Measurements from ENCODE around the gene RPL15. TPM values are rescaled to one million over a fixed set of nuclear protein-coding genes. Genes with fewer than 3 reads are reported as not detected.

Gene RPL15
- total RNA-seq, 6 donors from 2014 or later: 326 to 1,968 (median 1,284) TPM

DNA sequence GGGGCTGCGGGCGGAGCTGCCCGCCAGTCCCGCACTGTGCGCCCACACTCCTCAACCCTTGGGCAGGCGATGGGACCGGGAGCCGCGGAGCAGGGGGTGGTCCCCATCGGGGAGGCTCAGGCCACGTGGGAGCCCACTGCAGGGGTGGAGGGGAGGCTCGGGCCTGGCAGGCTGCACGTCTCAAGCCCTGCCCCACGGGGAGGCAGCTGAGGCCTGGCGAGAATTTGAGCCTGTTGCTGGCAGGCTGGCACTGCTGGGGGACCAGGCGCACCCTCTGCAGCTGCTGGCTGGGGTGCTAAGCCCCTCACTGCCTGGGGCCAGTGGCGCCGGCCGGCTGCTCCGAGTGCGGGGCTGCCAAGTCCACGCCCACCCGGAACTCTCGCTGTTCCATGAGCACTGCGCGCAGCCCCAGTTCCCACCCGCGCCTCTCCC lies 34.4 kb upstream of the RPL15 start:
- DNase-seq: peak in 1 of 2 donors; percentile 77
- H3K27ac ChIP-seq: no peak overlapping the region
- TF ChIP-seq EP300 (IDR thresholded peaks at IDR 0.05) (no peak), POLR2A (IDR thresholded peaks at IDR 0.05) (no peak), POLR2AphosphoS5 (IDR thresholded peaks at IDR 0.05) (no peak)
- TF ChIP-seq, protein P1, sequence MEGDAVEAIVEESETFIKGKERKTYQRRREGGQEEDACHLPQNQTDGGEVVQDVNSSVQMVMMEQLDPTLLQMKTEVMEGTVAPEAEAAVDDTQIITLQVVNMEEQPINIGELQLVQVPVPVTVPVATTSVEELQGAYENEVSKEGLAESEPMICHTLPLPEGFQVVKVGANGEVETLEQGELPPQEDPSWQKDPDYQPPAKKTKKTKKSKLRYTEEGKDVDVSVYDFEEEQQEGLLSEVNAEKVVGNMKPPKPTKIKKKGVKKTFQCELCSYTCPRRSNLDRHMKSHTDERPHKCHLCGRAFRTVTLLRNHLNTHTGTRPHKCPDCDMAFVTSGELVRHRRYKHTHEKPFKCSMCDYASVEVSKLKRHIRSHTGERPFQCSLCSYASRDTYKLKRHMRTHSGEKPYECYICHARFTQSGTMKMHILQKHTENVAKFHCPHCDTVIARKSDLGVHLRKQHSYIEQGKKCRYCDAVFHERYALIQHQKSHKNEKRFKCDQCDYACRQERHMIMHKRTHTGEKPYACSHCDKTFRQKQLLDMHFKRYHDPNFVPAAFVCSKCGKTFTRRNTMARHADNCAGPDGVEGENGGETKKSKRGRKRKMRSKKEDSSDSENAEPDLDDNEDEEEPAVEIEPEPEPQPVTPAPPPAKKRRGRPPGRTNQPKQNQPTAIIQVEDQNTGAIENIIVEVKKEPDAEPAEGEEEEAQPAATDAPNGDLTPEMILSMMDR (IDR thresholded peaks at IDR 0.05): no peak
- H3K4me1 ChIP-seq: peaks cover 1 to 13% (median 10%) of the 10 kb centered on the region in 4 donors
- peaks cover 0 to 11% (median 4%) of the 10 kb centered on the region in 4 donors for H3K36me3 ChIP-seq
- no peak overlapping the region for H3K4me3 ChIP-seq
- 96 to 100% methylated on average over 4 to 28 of the region's 28 CpGs for WGBS, 2 donors
- H3K27me3 ChIP-seq: no peaks in the 10 kb centered on the region
- H3K9me3 ChIP-seq: no peaks in the 10 kb centered on the region
- peak in 1 of 2 donors; percentile 36 for ATAC-seq (ENCODE audit: low FRiP score in 2 of 2)

DNA sequence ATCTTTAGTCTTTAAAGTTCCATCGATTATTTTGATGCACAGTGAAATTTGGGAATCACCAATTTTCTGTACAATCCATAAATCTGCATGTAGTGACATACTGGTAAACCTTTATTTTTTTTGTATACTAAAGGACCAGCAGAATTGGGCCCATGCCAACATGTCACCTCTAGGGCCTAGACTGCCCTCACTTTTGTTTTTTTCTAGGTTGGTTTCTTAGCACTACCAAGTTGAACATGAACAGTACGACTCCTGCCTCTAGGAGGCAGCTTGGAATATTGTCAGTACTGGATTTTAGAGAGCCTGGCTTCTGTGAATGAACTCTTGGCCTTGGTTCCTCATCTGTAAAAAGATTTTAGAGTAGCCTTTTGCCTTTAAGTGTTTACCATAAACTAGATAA lies 32.5 kb upstream of the RPL15 start:
- ATAC-seq (ENCODE audit: low FRiP score in 2 of 2): no peak
- peaks cover 0 to 11% (median 4%) of the 10 kb centered on the region in 4 donors for H3K36me3 ChIP-seq
- DNase-seq: no peak
- no peak for TF ChIP-seq POLR2A (IDR thresholded peaks at IDR 0.05)
- TF ChIP-seq, protein P1 (IDR thresholded peaks at IDR 0.05): peak in 1 of 6 experiments; percentile 19
- no peak overlapping the region for H3K4me3 ChIP-seq
- no peaks in the 10 kb centered on the region for H3K27me3 ChIP-seq
- H3K4me1 ChIP-seq: peaks cover 0 to 16% (median 12%) of the 10 kb centered on the region in 4 donors
- 90 to 92% methylated on average over 2 of the region's 2 CpGs for WGBS, 2 donors
- no peak overlapping the region for H3K27ac ChIP-seq
- H3K9me3 ChIP-seq: no peaks in the 10 kb centered on the region

DNA sequence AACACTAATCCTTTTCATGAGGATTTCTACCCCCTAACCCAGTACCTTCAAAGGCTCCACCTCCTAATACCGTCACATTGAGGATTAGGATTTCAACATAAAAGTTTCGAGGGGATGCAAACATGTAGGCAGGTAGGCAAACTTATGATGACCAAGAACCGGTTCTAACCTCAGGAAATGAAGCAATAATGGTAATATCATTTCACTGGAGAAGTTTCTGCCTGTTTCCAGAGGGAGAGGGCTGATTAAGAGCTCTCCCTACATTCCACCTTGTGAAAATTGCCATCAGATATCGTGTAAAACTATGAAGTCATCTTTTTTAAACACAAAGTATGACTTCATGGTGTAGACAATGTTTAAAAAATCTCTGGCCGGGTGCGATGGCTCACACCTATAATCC lies 31.7 kb upstream of the RPL15 start:
- Histone ChIP-seq H3K4me1 (peaks cover 0 to 16% (median 10%) of the 10 kb centered on the region in 4 donors), H3K36me3 (peaks cover 0 to 12% (median 5%) of the 10 kb centered on the region in 4 donors), H3K4me3 (no peak overlapping the region), H3K27me3 (no peaks in the 10 kb centered on the region), H3K9me3 (no peaks in the 10 kb centered on the region), H3K27ac (no peak overlapping the region)
- DNase-seq (no peak), ATAC-seq (ENCODE audit: low FRiP score in 2 of 2) (peak in 1 of 2 donors; percentile 50)
- TF ChIP-seq POLR2AphosphoS5 (IDR thresholded peaks at IDR 0.05): no peak
- TF ChIP-seq EP300 (IDR thresholded peaks at IDR 0.05): no peak
- no peak for TF ChIP-seq POLR2A (IDR thresholded peaks at IDR 0.05)
- TF ChIP-seq, protein P1 (IDR thresholded peaks at IDR 0.05): no peak
- WGBS, 2 donors: 62 to 71% methylated on average over 6 of the region's 6 CpGs

DNA sequence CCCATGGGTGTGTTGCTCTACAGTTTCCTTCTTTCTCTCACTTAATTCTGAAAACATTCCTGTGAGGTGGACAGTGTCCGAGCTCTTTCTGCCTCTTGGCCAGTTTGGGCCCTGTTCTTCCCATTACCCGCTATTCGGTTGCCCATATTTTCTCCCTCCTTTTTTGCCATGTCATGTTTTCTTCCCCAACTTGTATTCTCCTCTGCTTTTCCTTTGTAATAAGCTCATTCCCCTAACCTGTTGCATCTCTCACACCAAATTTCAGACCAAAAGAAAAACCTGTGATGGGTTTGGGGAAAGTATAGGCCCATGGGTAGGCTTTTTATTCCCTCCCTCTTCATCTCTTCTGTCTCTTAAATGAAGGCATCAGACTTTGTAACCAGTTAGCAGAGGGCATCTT lies 30.6 kb upstream of the RPL15 start:
- Histone ChIP-seq H3K36me3 (peaks cover 0 to 23% (median 6%) of the 10 kb centered on the region in 4 donors), H3K9me3 (no peaks in the 10 kb centered on the region), H3K4me3 (no peak overlapping the region), H3K27me3 (no peaks in the 10 kb centered on the region), H3K4me1 (peaks cover 0 to 7% (median 4%) of the 10 kb centered on the region in 4 donors), H3K27ac (no peak overlapping the region)
- TF ChIP-seq POLR2A (IDR thresholded peaks at IDR 0.05) (no peak), EP300 (IDR thresholded peaks at IDR 0.05) (no peak), POLR2AphosphoS5 (IDR thresholded peaks at IDR 0.05) (no peak)
- TF ChIP-seq, protein P1 (IDR thresholded peaks at IDR 0.05): no peak
- no peak for DNase-seq
- WGBS, 2 donors: 94% methylated on average over 3 of the region's 3 CpGs
- no peak for ATAC-seq (ENCODE audit: low FRiP score in 2 of 2)

DNA sequence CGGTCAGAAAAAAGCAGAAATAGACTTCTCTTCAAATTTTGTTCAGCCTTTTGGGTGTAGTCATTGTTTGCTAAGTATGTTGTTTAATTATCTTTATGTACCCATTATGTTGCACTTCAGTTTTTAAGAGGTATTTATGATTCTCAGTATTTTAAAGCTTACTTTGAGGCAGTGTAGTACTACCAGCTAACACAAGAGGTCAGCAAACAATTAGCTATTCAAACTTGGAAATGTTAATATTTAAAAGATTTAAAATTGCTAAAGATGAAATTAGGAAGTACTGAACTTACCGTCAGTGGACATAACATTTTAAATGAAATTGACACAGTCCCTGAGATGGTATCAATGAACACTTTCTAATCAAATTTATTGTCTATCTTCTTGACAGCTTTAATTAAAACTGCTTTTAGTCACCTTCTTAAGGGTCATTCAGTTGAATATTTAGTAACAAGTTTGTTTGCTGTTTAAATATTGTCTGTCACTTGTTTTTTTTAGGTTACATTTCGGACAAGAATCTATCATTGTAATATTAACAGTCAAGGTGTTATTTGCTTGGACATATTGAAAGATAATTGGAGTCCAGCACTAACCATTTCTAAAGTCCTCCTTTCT lies 28.2 kb upstream of the RPL15 start:
- Histone ChIP-seq H3K27me3 (no peaks in the 10 kb centered on the region), H3K4me1 (peaks cover 0 to 10% (median 4%) of the 10 kb centered on the region in 4 donors), H3K36me3 (peaks cover 0 to 16% (median under 1%) of the 10 kb centered on the region in 4 donors), H3K27ac (no peak overlapping the region), H3K9me3 (no peaks in the 10 kb centered on the region), H3K4me3 (no peak overlapping the region)
- WGBS, 2 donors: 50 to 54% methylated on average over 3 of the region's 3 CpGs
- ATAC-seq (ENCODE audit: low FRiP score in 2 of 2) (peak in 1 of 2 donors; percentile 77), DNase-seq (no peak)
- TF ChIP-seq, protein P1 (IDR thresholded peaks at IDR 0.05): peak; percentile 54 to 88 (median 80)
- no peak for TF ChIP-seq EP300 (IDR thresholded peaks at IDR 0.05)
